Heart right ventricle (tissue), 16 donors: ENCODE measurements around the gene CCDC87. TPM values are rescaled to one million over a fixed set of nuclear protein-coding genes. Genes with fewer than 3 reads are reported as not detected.
A peak's percentile ranks its signal among the peaks of the same experiment; 100 is the strongest.

ENCODE experiments used
- ATAC-seq, 8 donors: fragments of 200-7000 bp; cut with Tn5 transposase; one replicate each; pipeline ENCODE4 v1.9.1; 2020; ENCODE audit warnings: mild to moderate bottlenecking in 8 of 8, moderate library complexity in 8 of 8, moderate number of reproducible peaks in 1 of 8
- DNase-seq, 2 donors: peaks; one replicate each; pipeline ENCODE4 v3.0.0-alpha.2; 2020
- H3K27ac ChIP-seq, 10 donors: fragments of 200-600 bp; sonication (generic) in 2 of 10; one replicate each; pipeline versions ENCODE4 v1.5.0 to v1.8.0; 2020 to 2022; ENCODE audit warnings: mild to moderate bottlenecking in 3 of 10
- H3K27me3 ChIP-seq, 7 donors: fragments of 200-600 bp; one replicate each; pipeline ENCODE4 v1.8.0; 2021 to 2022; ENCODE audit warnings: mild to moderate bottlenecking in 2 of 7
- H3K36me3 ChIP-seq, 9 donors: fragments of 200-600 bp; sonication (generic) in 1 of 9; one replicate each; pipeline versions ENCODE4 v1.5.0 to v1.8.0; 2020 to 2022; ENCODE audit warnings: mild to moderate bottlenecking in 2 of 9
- H3K4me1 ChIP-seq, 9 donors: fragments of 200-600 bp; sonication (generic) in 1 of 9; one replicate each; pipeline versions ENCODE4 v1.5.0 to v1.8.0; 2020 to 2022; ENCODE audit warnings: mild to moderate bottlenecking in 4 of 9
- H3K4me3 ChIP-seq, 10 donors: fragments of 200-600 bp; sonication (generic) in 2 of 10; one replicate each; pipeline versions ENCODE4 v1.5.0 to v1.8.0; 2020 to 2022; ENCODE audit warnings: mild to moderate bottlenecking in 7 of 10, moderate library complexity in 2 of 10
- H3K9me3 ChIP-seq, 11 donors: fragments of 200-600 bp in 10 of 11; sonication (generic) in 2 of 11; one replicate each; pipeline versions ENCODE4 v1.5.0 to v1.8.0; 2013 to 2022; ENCODE audit warnings: mild to moderate bottlenecking in 2 of 11, control low read depth in 1 of 11, moderate library complexity in 1 of 11
- CTCF ChIP-seq, 9 donors: fragments of 200-600 bp; sonication (generic) in 2 of 9; IDR thresholded peaks; one replicate each; pipeline versions ENCODE4 v1.5.0 to v1.8.0; 2021 to 2022; ENCODE audit warnings: antibody characterized with exemption in 9 of 9, mild to moderate bottlenecking in 5 of 9, moderate library complexity in 1 of 9
- WGBS, 2 donors: extraction: QIAGEN DNeasy Blood & Tissue Kit; methylation state at CpG; one replicate each; pipeline ENCODE4 v1.1.7; 2013; ENCODE audit warnings: inconsistent platforms in 1 of 2; 5-methylcytosine and 5-hydroxymethylcytosine counted together
- intact Hi-C, 10 donors: fragments of 100-400 bp; cut with DNase I; formaldehyde crosslinking; loops; one replicate each; pipeline versions ENCODE4 v1.11.1 to v1.14.2; 2022
- polyA plus RNA-seq, 2 donors: library from polyadenylated mRNA; stranded (reverse); fragments of 200-250 nt; gene quantifications; one replicate each; pipeline ENCODE4 v1.2.3, GENCODE V29; 2013
- total RNA-seq, 10 donors: library from RNA; stranded (reverse); fragmentation: NEBNext Ultra II Directional in 3 of 10; extraction: Animal tissue kit (Norgen Biotek cat#: 25700) in 3 of 10; gene quantifications; one replicate each; pipeline versions ENCODE4 v1.2.1 to v1.2.4, GENCODE V29; 2021 to 2023
- donor health status: Arrhythmogenic right ventricular cardiomyopathy.
- donor health status: ischemic (EF 13 %, LVEDD 7.1; RV severe dilation, severe dysfunction).
- donor health status: healthy with polysubstance abuse.
- donor health status: DM: no; HTN: yes; CAD: no.
- donor health status: DM: no; HTN: no; CAD: no.
- donor health status: ischemic (EF 25% LVEDD 6.9; RV normal size, moderate dysfunction).
- donor health status: ischemic (EF 25% LVEDD 5.7; RV mildly dilated, moderate dysfunction).
- donor health status: healthy.
- donor health status: DM: yes; HTN: yes; CAD: no.
- donor health status: Ischemic cardiomyopathy.
- donor health status: ischemic (EF 35%, LVEDD 5.7; RV mildly dilated, moderate dysfunction).
- donor health status: nonischemic (EF 11% LVEDD 7.7; RV severe dilation, severe dysfunction).
- donor health status: DM: yes; HTN: yes; CAD: no.
- donor health status: PGD.
- donor health status: ischemic (EF 29% LVEDD 5.4; RV normal size, mild dysfunction).
- donor health status: nonischemic (EF 23%, LVEDD 6.1; RV moderate dilation, normal function).

The CCDC87 gene
- total and polyA plus RNA-seq, 12 donors, result 0.14 to 0.66 (median 0.33) TPM

- peaks cover 4 to 9% (median 7%) of the 10 kb centered on the region in 9 donors for H3K4me1 ChIP-seq
- peaks cover 0 to 32% (median 0%) of the 10 kb centered on the region in 9 donors for H3K36me3 ChIP-seq
- peaks cover 0 to 18% (median 10%) of the 10 kb centered on the region in 7 donors for H3K27me3 ChIP-seq
- intact Hi-C loops, result no loop called here
- H3K27ac ChIP-seq, result no peak overlapping the region
- no peak for TF ChIP-seq CTCF (IDR thresholded peaks at IDR 0.05)
- DNase-seq (no peak), ATAC-seq (no peak)
- 92 to 93% methylated on average over 9 of the region's 9 CpGs for WGBS, 2 donors
- H3K4me3 ChIP-seq, result no peak overlapping the region
- H3K9me3 ChIP-seq, result no peaks in the 10 kb centered on the region
Observed at GRCh38 chr11:66561975-66562248, 31.0 kb downstream of the CCDC87 start.

- intact Hi-C loops, result no loop called here
- whole genome bisulfite sequencing, 2 donors, result 74 to 83% methylated on average over 14 of the region's 14 CpGs
- DNase-seq, result no peak
- Histone ChIP-seq H3K36me3 (peaks cover 0 to 32% (median 0%) of the 10 kb centered on the region in 9 donors), H3K27ac (no peak overlapping the region), H3K4me1 (peaks cover 4 to 9% (median 7%) of the 10 kb centered on the region in 9 donors), H3K4me3 (no peak overlapping the region), H3K9me3 (no peaks in the 10 kb centered on the region), H3K27me3 (peaks cover 0 to 22% (median 12%) of the 10 kb centered on the region in 7 donors)
- ATAC-seq, result no peak
- TF ChIP-seq CTCF (IDR thresholded peaks at IDR 0.05), result no peak
Observed at GRCh38 chr11:66561178-66561974, 31.5 kb downstream of the CCDC87 start.

- H3K4me1 ChIP-seq, result peaks cover 4 to 9% (median 7%) of the 10 kb centered on the region in 9 donors
- intact Hi-C loops, result no loop called here
- H3K36me3 ChIP-seq, result peaks cover 0 to 20% (median 0%) of the 10 kb centered on the region in 9 donors
- TF ChIP-seq CTCF (IDR thresholded peaks at IDR 0.05), result no peak
- H3K27ac ChIP-seq, result no peak overlapping the region
- WGBS, 2 donors, result 78 to 82% methylated on average over 27 of the region's 27 CpGs
- peaks cover 0 to 30% (median 16%) of the 10 kb centered on the region in 7 donors for H3K27me3 ChIP-seq
- peak in 1 of 8 donors; percentile 11 for ATAC-seq
- H3K9me3 ChIP-seq, result no peaks in the 10 kb centered on the region
- DNase-seq, result no peak
- no peak overlapping the region for H3K4me3 ChIP-seq
Observed at GRCh38 chr11:66559866-66560676, 32.8 kb downstream of the CCDC87 start.

GRCh38 chr11:66559142-66559865 lies 33.6 kb downstream of the CCDC87 start:
- Histone ChIP-seq H3K4me3 (peak overlapping the region in 1 of 10 donors; percentile 11), H3K36me3 (peaks cover 0 to 16% (median 0%) of the 10 kb centered on the region in 9 donors), H3K4me1 (peaks cover 4 to 9% (median 7%) of the 10 kb centered on the region in 9 donors), H3K27me3 (peaks cover 0 to 30% (median 16%) of the 10 kb centered on the region in 7 donors), H3K27ac (no peak overlapping the region), H3K9me3 (no peaks in the 10 kb centered on the region)
- ATAC-seq (peak in 4 of 8 donors; percentile 23 to 43 (median 33)), DNase-seq (peak in 1 of 2 donors; percentile 41)
- intact Hi-C loops, result no loop called here
- 8% methylated on average over 49 to 50 of the region's 50 CpGs for WGBS, 2 donors
- TF ChIP-seq CTCF (IDR thresholded peaks at IDR 0.05), result no peak
